Smooth muscle cell of the brain vasculature (primary cell): ENCODE data around the gene FSTL4.

Experiments used
- DNase-seq: peaks from one replicate; pipeline ENCODE4 v3.0.0-alpha.2; 2012; ENCODE audit warnings: low read depth, low spot score

FSTL4 gene

DNA sequence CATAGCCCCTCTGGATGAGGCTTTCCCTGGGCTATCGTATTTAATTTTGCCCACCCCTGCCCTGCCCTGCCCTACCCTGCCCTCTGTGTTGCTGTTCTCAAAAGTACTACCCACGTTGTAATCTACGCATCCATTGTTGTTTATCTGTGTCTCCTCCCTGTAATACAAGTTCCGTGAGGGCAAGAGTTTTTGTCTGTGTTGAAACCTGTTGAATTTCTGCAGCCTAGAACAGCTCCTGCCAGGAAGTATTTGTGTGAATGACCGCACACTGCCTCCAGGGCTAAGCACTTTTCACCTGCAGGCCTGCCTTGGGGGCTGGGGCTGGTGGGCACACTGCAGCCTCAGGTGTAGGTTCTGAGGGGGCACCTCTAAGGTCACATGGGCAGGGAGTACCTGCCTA, 315.7 kb downstream of the FSTL4 start:
- no peak for DNase-seq

GRCh38 chr5:133295520-133295919, 316.8 kb downstream of the FSTL4 start:
- no peak for DNase-seq

DNA sequence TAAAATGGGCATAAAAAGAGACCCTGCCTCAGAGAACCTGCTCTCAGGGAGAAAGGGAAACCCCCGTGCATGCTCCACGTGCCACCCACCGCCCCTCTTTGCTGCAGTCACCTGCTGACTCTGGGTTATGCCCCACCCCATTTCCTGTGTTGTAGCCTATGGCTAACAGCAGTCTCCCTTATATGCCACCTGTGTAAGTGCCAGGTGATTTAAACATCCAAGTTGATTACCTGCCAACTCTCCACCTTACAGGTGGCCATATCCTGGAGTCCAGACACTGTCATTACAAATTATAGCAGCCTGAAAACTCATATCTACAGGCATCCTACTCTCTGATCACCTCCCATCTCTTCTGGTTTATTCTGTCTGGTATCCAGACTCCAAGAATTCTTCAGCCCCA, 318.0 kb downstream of the FSTL4 start:
- no peak for DNase-seq

DNA sequence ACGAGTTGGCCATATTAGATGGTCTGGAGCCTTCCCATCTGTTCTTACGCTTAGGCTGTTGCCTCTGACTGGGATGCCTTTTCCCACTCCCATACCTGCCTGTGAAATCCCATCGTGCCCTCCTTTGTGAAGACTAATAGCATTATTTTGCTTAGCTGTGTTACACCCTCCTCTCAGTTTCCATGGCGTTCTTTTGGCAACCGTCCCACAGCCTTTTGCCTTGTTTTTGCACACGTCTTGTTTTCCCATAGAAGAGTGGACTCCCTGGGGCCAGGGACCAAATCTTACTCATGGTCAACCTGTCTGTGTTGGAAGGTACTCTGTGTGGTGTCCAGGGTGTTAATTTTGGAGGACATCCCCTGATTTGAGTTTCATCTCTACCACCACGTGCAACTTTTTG, 318.4 kb downstream of the FSTL4 start:
- DNase-seq: no peak

DNA sequence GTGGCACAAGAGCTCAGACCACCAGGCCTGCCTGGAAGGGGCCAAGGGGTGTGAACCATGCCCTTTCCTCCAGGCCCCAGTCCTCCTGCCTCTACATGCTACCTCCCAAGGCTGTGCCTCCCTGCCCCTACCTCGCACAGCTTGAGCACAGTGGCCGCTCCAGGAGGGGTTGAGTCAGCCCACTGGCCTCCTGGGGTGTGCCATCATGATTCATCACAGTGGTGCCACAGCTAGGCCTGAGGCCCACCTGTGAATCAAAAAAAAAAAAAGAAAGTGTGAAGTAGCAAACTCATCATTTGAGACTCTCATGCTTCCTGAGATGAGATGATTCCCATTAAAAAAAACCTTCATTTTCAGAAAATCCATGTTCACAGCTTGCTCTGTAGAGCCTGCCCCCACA, 320.0 kb downstream of the FSTL4 start:
- no peak for DNase-seq

DNA sequence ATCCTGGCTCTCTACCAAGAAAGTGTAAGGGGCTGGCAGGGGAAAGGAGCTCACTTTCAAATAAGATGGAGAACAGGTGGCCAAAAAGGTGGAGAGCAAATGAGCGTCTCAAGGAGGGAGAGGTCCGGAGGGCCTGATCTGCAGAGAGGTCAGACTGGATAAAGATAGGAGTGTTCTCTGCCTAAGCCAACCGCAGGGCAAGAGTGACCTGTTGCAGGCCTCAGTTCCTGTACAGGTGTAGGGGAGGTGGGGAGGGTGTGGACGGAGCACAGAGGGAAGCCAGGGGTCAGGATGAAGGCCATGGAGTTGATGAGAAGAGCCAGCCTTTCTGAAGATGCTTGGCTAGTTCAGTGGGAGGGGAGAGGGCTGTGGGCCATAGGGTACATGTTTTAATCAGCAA, 320.8 kb downstream of the FSTL4 start:
- DNase-seq: no peak

GRCh38 chr5:133290669-133291240, 321.6 kb downstream of the FSTL4 start:
- DNase-seq: no peak

GRCh38 chr5:133289686-133290367, 322.5 kb downstream of the FSTL4 start:
- no peak for DNase-seq

- peak; percentile 10 for DNase-seq
Observed at GRCh38 chr5:133287500-133287899, 324.8 kb downstream of the FSTL4 start.

GRCh38 chr5:133286483-133286882, 325.9 kb downstream of the FSTL4 start:
- no peak for DNase-seq

- no peak for DNase-seq
Observed at GRCh38 chr5:133285583-133286021, 326.7 kb downstream of the FSTL4 start.

DNA sequence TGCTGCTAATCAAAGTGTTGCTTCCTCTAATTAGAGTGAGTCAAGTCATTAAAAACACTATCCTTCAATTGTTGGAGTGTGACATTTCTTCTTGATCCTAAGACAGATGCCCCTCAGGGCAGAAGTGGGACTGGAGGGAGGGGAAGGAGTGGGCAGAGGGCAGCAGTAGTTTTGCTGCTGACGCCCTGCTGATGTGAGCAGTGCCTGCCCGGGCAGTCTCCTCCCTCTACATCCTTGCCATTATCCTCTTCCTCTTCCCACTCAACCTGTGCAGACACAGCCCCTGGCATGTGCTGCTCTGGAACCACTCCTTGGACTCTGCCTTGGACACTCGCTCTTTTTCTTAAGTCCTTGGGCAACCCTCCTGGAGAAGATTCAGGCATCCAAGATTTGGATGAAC, 328.0 kb downstream of the FSTL4 start:
- no peak for DNase-seq

DNA sequence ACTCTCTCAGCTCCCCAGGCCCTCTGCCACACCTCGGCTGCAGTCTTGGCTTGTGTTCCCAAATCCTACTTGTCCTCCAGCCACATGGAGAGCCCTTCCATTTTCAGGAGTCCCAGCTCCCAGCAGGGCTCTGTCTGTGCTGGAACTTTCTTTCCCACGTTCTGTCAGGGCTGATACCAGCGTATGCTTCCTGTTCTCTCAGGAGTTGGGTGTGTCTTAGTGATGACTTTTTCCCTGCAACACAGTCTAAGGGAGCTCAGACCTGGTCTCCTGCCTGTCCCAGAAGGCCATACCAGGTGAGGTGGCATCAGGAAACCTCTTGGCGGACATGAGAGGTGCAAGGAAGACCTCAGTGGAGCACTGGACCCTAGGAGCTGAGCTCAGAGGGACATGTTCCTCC, 334.0 kb downstream of the FSTL4 start:
- no peak for DNase-seq

DNA sequence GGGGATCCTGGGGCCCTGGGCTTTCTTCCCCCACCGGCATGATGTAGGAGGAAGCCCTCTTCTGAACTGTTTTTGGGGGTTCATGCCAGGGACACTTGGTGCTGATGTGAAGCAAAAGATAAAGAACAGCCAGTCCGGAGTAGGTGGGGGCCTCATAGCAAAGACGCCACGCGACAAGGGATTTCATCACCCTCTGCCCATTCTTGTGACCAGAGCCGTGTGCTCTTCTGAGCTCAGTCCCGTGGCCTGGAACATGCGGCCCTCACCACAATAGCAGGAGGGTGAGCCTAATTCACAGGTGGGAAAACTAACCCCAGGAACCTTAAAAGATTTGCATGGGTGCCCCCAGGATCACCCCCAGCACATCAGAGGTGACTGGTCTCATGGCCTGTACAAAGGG, 334.6 kb downstream of the FSTL4 start:
- DNase-seq: no peak

DNA sequence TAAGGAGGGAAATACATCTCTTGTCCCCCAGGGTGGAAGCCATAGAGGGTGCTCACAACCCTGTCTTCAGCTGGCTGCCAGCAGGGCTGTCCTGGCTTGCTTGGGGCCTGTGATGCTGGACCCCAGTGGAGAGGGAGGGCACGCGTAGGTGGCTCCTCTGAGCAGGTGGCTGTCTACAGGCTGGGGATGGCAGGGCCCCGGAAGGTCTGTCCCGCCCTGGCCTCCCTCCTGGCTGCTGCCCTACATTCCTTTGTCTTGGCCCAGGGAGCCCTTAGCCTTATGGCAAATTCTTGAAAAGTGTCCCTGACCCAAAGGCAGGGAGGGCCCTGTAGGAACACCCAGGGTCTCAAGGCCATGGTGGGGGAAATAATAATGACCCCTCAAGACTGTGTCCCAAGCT, 336.2 kb downstream of the FSTL4 start:
- no peak for DNase-seq

DNA sequence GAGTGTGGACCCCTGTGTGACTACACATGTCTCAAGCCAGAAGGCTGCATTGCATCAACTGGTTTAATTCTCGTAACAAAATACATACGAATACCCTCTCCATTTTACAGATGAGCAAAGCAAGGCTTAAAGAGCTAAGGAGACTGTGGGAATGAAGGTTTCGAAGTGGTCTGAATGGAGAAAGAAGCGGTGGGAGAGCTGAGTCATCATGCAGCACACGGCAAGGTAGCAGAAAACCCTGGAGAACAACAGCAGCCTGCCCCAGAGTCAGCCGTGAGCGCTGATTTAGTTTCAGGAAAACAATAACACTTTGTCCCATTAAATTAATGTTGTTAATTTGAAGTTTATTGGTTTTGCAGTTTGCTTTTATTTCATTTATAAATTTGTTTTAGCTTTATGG, 336.7 kb downstream of the FSTL4 start:
- no peak for DNase-seq

DNA sequence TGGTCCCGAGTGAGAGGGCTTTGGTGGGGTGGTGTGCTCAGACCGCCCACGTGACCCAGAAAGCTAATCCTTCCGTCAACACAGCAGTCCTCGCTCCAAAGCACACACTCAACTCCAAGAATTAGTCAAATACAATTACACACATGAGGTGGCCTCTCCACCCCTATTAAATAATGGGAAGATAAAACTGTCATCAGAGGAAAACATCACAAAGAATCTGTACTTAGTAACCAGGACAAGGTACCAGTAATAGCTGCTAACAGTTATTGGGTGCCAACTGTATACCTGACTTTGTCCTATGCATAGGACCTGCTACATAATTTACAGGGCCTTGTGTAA, 337.8 kb downstream of the FSTL4 start:
- no peak for DNase-seq

- no peak for DNase-seq
Observed at GRCh38 chr5:133273661-133274596, 338.4 kb downstream of the FSTL4 start.

DNA sequence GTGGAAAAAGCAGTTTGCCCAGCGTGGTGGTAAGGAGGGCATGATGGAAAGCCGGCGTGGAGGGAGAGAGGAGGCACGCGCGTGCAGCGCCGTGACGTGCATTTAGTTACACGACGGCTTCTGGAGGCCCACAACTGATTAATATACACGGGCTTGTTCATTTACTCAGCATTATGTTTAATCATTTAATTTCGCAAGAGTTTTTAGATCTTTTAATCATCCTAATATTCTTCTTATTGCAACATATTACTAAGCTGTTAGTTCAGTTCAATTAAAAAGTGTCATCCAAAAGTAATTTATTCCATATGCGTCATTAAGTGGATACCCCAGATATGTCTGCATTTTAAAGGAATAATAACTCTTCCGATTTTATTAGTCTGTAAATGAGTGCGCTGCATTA, 340.0 kb downstream of the FSTL4 start:
- DNase-seq: no peak

GRCh38 chr5:133271606-133272005, 340.7 kb downstream of the FSTL4 start:
- no peak for DNase-seq

- no peak for DNase-seq
Observed at GRCh38 chr5:133269691-133270090, 342.6 kb downstream of the FSTL4 start.

GRCh38 chr5:133267601-133268000, 344.7 kb downstream of the FSTL4 start:
- no peak for DNase-seq

DNA sequence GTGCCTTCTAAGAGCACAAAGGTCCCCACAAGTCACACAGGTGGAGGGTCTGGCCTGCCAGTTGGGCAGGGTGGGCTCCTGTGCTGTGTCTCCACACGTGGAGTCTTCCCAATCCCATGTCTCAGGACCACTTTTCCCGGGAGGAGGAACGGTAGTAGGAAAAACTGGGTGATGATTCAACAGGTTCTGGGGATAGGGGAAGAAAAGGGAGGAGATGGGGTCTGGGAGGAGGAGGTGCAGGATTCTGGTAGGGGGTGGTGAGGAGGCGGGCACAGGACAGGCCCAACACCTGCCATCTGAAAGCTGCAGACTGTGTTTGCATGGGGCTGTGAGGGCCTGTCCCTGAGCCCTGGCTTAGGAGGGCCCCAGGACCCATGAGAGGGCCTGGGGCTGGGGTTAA, 345.4 kb downstream of the FSTL4 start:
- DNase-seq: no peak
